GM21381 (cell line): ENCODE data around the gene CAPZB.

Experiments
- ATAC-seq: cut with Tn5 transposase; IDR thresholded peaks from one replicate; pipeline ENCODE4 v1.9.1; 2021; ENCODE audit warnings: mild to moderate bottlenecking, moderate library complexity; ENCODE audit not compliant: unreplicated experiment

Gene CAPZB

GRCh38 chr1:19472174-19472573 lies 13.2 kb downstream of the CAPZB start:
- ATAC-seq = no peak

DNA sequence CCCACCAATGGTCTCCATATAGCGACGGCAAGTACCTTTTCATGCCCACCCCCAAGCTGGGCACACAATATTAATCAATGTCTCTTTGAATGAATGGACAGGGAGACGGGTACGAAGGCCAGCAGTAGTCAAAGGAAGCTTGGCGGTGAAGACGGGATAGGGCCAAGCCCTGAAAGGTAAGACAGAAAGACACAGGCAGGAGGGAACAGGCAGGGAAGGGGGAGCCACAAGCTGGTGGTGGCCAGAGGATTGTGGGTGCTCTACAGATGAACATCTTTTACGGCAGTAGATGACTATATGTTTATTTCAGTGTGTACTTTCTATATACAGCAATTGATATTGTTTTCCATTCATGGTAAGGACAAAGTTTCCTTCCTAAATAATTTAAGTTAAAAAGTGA lies 16.3 kb downstream of the CAPZB start:
- ATAC-seq = no peak

DNA sequence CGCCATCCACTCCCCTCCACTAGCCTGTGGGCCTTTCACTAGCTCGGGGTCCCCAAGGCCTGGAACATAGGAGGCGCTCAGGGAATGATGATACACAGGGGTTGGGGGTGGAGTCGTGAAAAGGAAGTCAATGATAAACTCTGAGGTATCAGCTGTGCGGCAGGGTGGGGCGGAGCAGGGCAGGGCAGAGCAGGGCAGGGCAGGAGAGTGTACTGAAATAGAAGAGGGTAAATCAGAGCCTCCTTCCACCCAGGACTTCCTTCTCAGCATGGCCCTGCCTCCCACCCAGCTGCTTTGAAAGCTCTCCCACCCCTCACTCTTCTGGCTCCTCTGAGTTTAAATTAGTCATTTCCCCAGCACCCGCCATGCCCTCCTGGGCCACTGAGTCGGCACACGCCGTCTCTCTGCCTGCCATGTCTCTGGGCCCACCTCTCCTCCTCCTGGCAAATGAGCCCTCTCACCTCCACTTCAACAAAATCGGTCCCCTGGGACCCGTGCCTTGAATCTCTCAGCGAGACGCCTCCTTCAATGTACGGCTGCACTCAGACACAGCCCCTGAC lies 16.9 kb downstream of the CAPZB start:
- ATAC-seq = peak; percentile 72

- no peak for ATAC-seq
These were observed 17.8 kb downstream of the CAPZB start for GRCh38 chr1:19467199-19468187.

- ATAC-seq = no peak
These were observed 19.2 kb downstream of the CAPZB start for GRCh38 chr1:19466112-19466561.

- ATAC-seq = no peak
These were observed 19.7 kb downstream of the CAPZB start for GRCh38 chr1:19465650-19466049.

DNA sequence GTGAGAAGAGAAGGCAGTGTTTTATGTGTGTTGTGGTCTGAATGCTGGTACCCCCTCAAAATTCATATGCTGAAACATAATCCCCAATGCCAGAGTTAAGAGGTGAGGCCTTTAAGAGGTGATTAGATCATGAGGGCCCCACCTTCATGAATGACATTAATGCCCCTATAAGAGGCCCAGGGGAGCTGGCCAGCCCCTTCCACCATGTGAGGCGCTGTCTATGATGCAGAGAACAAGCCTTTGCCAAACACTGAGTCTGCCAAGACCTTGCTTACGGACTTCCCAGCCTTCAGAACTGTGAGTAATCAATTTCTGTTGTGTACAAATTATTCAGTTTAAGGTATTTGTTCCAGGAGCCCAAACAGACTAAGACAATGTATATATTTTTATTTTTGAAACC lies 20.2 kb downstream of the CAPZB start:
- no peak for ATAC-seq

- no peak for ATAC-seq
These were observed 20.6 kb downstream of the CAPZB start for GRCh38 chr1:19464696-19465095.

- ATAC-seq = no peak
These were observed 21.9 kb downstream of the CAPZB start for GRCh38 chr1:19463504-19463803.

DNA sequence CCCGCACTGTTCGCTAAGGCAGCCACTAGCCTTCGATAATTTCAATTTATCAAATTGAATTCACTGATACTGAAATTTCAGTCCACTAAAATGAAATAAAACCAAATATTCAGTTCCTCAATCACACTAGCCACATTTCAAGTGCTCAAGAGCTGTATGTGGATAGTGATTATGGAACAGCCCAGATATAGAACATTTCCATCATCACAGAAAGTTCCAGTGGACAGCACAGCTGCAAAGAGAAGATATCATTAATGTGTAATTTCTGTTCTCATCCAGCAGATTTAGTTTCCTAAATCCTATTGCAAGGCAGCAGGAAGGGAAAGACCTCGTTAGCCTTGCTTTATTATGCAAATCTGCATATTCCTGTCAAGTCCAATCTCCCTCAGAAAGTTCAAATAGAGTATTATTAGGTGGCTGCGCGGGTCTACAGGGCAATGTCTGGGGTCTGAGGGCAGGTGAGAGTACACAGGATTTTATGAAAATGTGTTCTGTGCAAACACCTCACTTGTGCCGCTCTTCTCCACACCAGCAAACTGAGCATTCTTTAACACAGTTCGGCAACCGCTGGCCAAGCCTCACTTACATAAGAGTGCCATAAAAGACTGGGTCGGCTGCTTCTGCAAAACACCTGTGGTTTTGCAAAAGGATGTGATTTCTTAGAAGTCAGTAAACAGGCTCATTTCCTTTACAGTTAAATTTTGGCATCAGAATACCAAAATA lies 22.4 kb downstream of the CAPZB start:
- no peak for ATAC-seq

- ATAC-seq = no peak
These were observed 24.2 kb downstream of the CAPZB start for GRCh38 chr1:19461220-19461554.

- no peak for ATAC-seq
These were observed 24.7 kb downstream of the CAPZB start for GRCh38 chr1:19460535-19461219.

DNA sequence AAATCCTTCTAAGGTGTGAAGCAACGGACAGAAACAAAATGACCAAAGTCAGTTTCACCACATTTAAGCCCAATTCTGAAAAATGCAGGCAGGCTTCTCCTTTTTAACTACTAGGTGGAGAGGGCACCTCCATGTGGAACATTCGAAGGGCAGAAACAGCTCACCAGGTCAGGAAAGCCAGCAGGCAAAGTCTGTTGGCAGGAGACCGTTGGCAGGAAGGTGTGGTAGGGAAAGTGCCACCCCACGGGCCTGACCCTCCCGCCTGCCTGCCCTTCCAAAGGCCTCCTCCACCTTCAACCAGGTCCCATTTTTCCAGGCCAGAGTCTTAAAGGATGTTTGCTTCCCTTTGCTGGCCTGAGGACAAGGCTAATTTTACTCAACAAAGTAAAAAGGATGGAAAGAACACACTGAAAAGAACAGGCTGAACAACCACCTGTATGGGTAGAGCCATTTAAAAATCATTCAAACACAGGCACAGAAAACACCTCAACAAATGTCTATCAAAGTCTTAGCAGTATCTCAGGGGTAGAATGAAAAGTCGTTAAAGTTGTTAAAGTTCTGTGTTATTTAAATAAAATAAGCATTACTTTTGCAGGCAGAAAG lies 26.4 kb downstream of the CAPZB start:
- ATAC-seq = no peak

DNA sequence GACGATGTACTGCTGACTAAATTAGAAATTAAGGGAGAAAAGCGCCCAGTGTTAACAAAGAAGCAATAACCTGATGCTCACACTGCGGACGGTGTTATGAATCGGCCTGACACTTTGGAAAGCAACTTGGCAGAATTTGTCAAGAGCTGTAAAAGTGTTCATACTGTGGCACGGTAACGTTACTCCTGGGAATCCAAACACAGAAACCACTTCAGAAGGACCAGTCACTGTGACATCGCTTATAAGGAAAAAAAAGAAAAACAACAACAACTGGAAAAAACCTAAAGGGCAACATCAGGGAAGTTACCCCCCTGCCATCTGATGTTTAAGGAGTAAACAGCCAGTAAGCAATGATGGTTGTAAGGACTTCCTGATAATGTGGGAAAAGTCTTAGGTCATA lies 27.7 kb downstream of the CAPZB start:
- ATAC-seq = no peak

DNA sequence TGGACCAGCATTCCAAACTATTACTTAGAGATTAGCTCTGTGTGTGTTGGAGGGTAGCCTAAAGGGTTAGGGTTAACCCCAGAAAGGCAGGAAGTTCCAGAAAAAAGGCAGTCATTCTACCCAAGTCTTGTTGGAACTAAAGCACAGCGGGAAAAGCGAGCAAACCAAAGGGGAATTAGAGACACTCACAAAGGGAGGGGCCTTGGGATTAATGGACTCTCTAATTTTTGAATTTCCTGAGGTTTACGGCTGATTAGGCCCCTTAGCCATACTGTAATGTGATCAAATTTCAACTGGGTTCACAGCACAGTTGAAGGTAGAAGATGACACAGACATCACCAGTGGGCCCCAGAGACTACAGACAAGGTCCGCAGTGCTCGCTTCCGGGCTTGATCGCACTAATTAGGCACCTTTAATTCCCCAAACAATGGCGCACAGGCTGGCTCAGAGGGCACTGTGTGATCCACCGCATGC lies 28.3 kb downstream of the CAPZB start:
- no peak for ATAC-seq

DNA sequence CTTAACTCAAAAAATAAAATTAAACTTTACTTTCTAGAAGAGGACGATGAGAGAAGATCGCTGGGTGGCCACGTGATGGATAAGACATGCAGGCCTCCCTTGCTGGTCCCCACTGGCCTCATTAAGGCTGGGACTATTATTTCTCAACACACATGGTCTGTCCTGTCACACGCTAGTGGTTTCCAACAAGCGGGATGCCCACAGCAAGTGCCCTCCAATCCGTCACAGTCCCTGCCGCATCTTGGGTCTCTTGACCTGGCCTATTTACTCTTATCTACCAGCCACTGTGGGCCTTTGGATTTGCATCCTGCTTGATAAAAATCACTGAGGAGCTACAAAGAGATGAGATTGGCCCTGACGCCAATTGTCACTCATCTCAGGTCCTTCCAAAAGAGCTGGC lies 30.0 kb downstream of the CAPZB start:
- ATAC-seq = no peak

DNA sequence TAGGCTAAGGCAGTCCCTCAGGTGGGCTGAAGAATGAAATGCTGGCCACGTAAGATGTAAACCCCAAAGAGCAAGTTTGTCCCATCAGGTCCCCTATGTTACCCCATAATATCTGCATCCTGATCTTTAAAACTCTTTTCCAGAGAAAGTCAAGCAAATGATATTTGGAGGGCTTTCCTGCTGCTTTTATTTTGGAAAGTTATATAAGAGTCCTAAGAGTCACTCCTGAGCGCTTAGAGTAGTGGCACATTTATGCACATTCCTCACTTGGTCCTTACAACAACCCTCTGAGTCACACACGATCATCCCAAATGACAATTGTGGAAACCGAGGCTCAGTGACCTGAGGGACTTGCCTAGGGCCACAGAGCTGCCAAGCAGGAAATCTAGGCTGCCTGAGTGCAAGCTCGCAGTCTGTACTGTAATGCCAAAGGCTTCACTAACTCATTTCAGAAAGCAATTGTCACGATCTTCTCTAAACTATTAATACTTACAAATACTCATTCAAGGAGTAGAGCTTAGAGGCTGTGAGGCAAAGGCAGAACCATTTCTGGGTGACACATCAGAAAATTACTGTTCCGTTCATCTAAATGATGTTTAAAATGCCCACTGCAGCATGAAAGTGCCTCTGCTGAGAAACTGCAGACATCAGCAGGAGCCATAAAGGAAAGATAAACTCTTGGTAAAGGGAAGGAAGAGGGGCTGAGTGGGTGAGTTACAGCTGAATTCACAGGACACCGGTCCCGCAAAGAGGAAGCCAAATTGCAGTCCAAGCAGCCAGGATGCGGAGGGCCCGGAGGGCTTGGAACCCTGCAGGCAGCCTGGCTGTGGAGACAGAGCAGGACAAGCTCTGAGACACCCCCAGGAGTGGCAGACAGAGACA lies 30.8 kb downstream of the CAPZB start:
- no peak for ATAC-seq

DNA sequence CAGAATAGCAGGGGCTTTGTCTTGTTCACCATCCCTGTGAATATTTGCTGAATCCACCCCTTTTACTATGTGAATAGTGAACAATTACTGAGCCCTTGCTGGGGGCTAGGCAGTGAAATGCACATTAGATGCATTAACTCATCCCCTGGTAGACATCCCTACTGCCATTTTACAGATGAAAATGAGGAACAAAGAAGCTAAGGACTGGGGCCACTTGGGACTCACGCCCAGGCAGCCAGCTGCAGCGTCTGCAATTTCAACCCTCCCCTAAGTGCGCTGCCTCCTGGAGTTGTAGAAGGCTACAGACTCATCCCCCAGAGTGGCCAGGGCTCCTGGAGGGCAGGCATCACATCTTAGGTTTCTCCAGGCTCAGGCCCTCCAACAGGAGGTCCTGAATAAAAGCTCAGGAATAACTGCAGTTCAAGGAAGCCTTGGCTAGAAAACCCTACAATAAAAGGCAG lies 31.6 kb downstream of the CAPZB start:
- ATAC-seq = no peak

- ATAC-seq = no peak
These were observed 33.1 kb downstream of the CAPZB start for GRCh38 chr1:19452221-19452663.
